ENCODE measurements around the gene DCTN3. TPM values are rescaled to one million over a fixed set of nuclear protein-coding genes. Genes with fewer than 3 reads are reported as not detected.

The DCTN3 gene
- total and polyA plus RNA-seq, 4 experiments from 2014 or later, result 57.8 to 144 (median 87.0) TPM

DNA sequence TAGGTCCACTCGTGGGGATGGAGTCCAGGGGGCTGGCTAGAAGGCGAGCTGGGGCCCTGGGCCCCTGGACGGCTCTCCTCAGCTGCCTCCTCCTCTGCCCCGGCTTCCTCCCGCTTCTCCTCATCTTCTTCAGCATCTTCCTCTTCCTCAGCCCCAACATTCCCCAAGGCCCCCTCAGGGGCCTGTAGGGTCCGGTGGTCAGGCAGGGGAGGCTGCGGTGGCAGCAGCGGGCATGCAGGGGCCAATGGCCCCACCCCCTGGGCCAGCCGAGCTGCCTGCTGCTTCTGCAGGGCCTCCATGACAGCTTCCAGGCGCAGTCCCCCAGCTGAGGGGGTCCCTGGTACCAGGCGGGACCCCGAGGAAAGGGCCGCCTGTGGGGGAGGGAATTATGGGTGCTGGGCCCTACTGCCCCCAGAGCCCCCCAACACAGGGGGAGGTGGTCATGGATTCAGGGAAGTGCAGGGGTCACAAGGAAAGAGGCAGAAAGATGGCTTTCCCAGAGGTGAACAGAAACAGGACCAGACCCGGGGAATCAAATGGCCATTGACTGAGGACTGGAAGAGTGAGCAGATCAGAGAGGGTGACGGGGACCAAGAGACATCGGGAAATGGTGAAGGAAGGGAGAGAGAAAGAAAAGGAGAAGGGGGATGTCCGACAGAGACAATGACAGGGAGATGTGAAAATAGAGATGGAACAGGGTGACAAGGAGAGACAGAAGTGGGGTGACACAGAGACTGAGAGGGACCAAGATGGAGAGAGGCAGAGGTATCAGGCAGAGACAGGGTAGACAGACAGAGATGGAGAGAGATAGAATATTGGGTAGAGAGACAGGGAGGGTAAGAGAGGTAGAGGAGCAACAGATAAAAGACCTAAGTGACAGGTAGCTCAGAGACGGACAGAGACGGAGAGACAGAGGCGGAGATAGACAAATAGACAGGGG is 7.7 kb upstream of the DCTN3 start:
- intact Hi-C loops (cut with micrococcal nuclease), result loop anchor here (1.0 kb wide), 1 partner anchor 8 kb away; the partner anchor contains the start of gene DCTN3
- Mint-ChIP-seq H3K4me1 (peaks cover 12 to 46% (median 20%) of the 10 kb centered on the region in 4 donors), H3K27ac (peak overlapping the region in 5 of 7 donors; percentile 6 to 90 (median 40)), H3K4me3 (peak overlapping the region; percentile 79 to 97 (median 86)), H3K9me3 (peaks cover 0 to 3% (median 0%) of the 10 kb centered on the region in 8 donors), H3K36me3 (no peaks in the 10 kb centered on the region), H3K27me3 (peaks cover 35 to 39% of the 10 kb centered on the region in 2 donors)
- Histone ChIP-seq H3K9me3 (ENCODE audit: control insufficient read depth in 1 of 2, low read length in 2 of 2) (no peaks in the 10 kb centered on the region), H3K36me3 (ENCODE audit: insufficient read depth, low read length) (no peaks in the 10 kb centered on the region), H3K27me3 (ENCODE audit: insufficient read depth, low read length) (peaks cover 56% of the 10 kb centered on the region), H3K27ac (ENCODE audit: low read depth, low read length) (no peak overlapping the region), H3K4me1 (ENCODE audit: insufficient read depth, low read length) (peaks cover 27% of the 10 kb centered on the region), H3K4me3 (ENCODE audit: low read length in 2 of 2) (peak overlapping the region in 1 of 2 donors; percentile 15)
- POLR2A ChIA-PET (ENCODE audit: partially characterized antibody), result interaction anchor here (1.1 to 1.7 kb wide), 2 partner anchors 8 to 15 kb away, joined by 3 to 15 read pairs; partner anchors contain the start of gene DCTN3
- CTCF ChIA-PET (ENCODE audit: partially characterized antibody), result interaction anchor here (1.3 to 10.5 kb wide), 4 partner anchors 10 to 24 kb away, joined by 4 to 235 read pairs (median 6); partner anchors contain the start of genes GALT, RPP25L and SIGMAR1
- DNase-seq, result no peak

GRCh38 chr9:34625186-34625486 is 4.8 kb upstream of the DCTN3 start:
- Mint-ChIP-seq H3K4me1 (peaks cover 17 to 48% (median 26%) of the 10 kb centered on the region in 4 donors), H3K27ac (peak overlapping the region in 1 of 7 donors; percentile 33), H3K36me3 (peaks cover 0 to 4% of the 10 kb centered on the region in 2 donors), H3K9me3 (peaks cover 0 to 3% (median 0%) of the 10 kb centered on the region in 8 donors), H3K4me3 (no peak overlapping the region), H3K27me3 (peaks cover 45 to 55% of the 10 kb centered on the region in 2 donors)
- Histone ChIP-seq H3K27me3 (ENCODE audit: insufficient read depth, low read length) (peaks cover 66% of the 10 kb centered on the region), H3K27ac (ENCODE audit: low read depth, low read length) (no peak overlapping the region), H3K4me3 (ENCODE audit: low read length in 2 of 2) (no peak overlapping the region), H3K9me3 (ENCODE audit: control insufficient read depth in 1 of 2, low read length in 2 of 2) (no peaks in the 10 kb centered on the region), H3K4me1 (ENCODE audit: insufficient read depth, low read length) (peaks cover 34% of the 10 kb centered on the region), H3K36me3 (ENCODE audit: insufficient read depth, low read length) (no peaks in the 10 kb centered on the region)
- no peak for DNase-seq
- ChIA-PET POLR2A (ENCODE audit: partially characterized antibody) (interaction anchor here (1.9 to 2.3 kb wide), 2 partner anchors 12 to 22 kb away, joined by 6 to 12 read pairs; partner anchors contain the start of genes GALT and SIGMAR1), CTCF (ENCODE audit: partially characterized antibody) (interaction anchor here (1.1 to 2.5 kb wide), 4 partner anchors 9 to 21 kb away, joined by 3 to 17 read pairs (median 4); no protein-coding TSS in a partner anchor)
- intact Hi-C loops (cut with micrococcal nuclease), result no loop called here

- intact Hi-C loops (cut with micrococcal nuclease), result no loop called here
- Mint-ChIP-seq H3K27me3 (peaks cover 45 to 55% of the 10 kb centered on the region in 2 donors), H3K4me1 (peaks cover 19 to 48% (median 29%) of the 10 kb centered on the region in 4 donors), H3K9me3 (peaks cover 0 to 3% (median 0%) of the 10 kb centered on the region in 8 donors), H3K27ac (no peak overlapping the region), H3K36me3 (peaks cover 0 to 8% of the 10 kb centered on the region in 2 donors), H3K4me3 (peak overlapping the region in 1 of 8 donors; percentile 46)
- POLR2A ChIA-PET (ENCODE audit: partially characterized antibody), result interaction anchor here (1.9 to 2.3 kb wide), 2 partner anchors 12 to 22 kb away, joined by 6 to 12 read pairs; partner anchors contain the start of genes GALT and SIGMAR1
- H3K9me3 ChIP-seq (ENCODE audit: control insufficient read depth in 1 of 2, low read length in 2 of 2), result no peaks in the 10 kb centered on the region
- H3K36me3 ChIP-seq (ENCODE audit: insufficient read depth, low read length), result no peaks in the 10 kb centered on the region
- no peak overlapping the region for H3K27ac ChIP-seq (ENCODE audit: low read depth, low read length)
- peaks cover 66% of the 10 kb centered on the region for H3K27me3 ChIP-seq (ENCODE audit: insufficient read depth, low read length)
- peaks cover 37% of the 10 kb centered on the region for H3K4me1 ChIP-seq (ENCODE audit: insufficient read depth, low read length)
- no peak overlapping the region for H3K4me3 ChIP-seq (ENCODE audit: low read length in 2 of 2)
- DNase-seq, result no peak
- CTCF ChIA-PET (ENCODE audit: partially characterized antibody), result interaction anchor here (1.1 to 2.5 kb wide), 4 partner anchors 9 to 21 kb away, joined by 3 to 17 read pairs (median 4); no protein-coding TSS in a partner anchor
Observed at GRCh38 chr9:34624475-34625185, 4.3 kb upstream of the DCTN3 start.

- intact Hi-C loops (cut with micrococcal nuclease), result no loop called here
- H3K4me3 ChIP-seq (ENCODE audit: low read length in 2 of 2), result no peak overlapping the region
- peaks cover 36% of the 10 kb centered on the region for H3K4me1 ChIP-seq (ENCODE audit: insufficient read depth, low read length)
- H3K27ac Mint-ChIP-seq, result peak overlapping the region in 3 of 7 donors; percentile 6 to 66 (median 38)
- peaks cover 0 to 3% (median 0%) of the 10 kb centered on the region in 8 donors for H3K9me3 Mint-ChIP-seq
- peaks cover 24 to 48% (median 34%) of the 10 kb centered on the region in 4 donors for H3K4me1 Mint-ChIP-seq
- no peaks in the 10 kb centered on the region for H3K36me3 ChIP-seq (ENCODE audit: insufficient read depth, low read length)
- no peak for DNase-seq
- H3K9me3 ChIP-seq (ENCODE audit: control insufficient read depth in 1 of 2, low read length in 2 of 2), result no peaks in the 10 kb centered on the region
- ChIA-PET CTCF (ENCODE audit: partially characterized antibody) (interaction anchor here (2.3 kb wide), 1 partner anchor 11 kb away, joined by 20 read pairs; no protein-coding TSS in a partner anchor), POLR2A (ENCODE audit: partially characterized antibody) (interaction anchor here (0.8 to 1.5 kb wide), 3 partner anchors 10 to 42 kb away, joined by 3 to 10 read pairs (median 4); partner anchors contain the start of gene SIGMAR1)
- H3K27me3 ChIP-seq (ENCODE audit: insufficient read depth, low read length), result peaks cover 59% of the 10 kb centered on the region
- H3K27ac ChIP-seq (ENCODE audit: low read depth, low read length), result no peak overlapping the region
- H3K4me3 Mint-ChIP-seq, result peak overlapping the region in 4 of 8 donors; percentile 31 to 65 (median 48)
- peaks cover 41 to 50% of the 10 kb centered on the region in 2 donors for H3K27me3 Mint-ChIP-seq
- peaks cover 0 to 10% of the 10 kb centered on the region in 2 donors for H3K36me3 Mint-ChIP-seq
Observed at GRCh38 chr9:34623374-34624235, 3.3 kb upstream of the DCTN3 start.

DNA sequence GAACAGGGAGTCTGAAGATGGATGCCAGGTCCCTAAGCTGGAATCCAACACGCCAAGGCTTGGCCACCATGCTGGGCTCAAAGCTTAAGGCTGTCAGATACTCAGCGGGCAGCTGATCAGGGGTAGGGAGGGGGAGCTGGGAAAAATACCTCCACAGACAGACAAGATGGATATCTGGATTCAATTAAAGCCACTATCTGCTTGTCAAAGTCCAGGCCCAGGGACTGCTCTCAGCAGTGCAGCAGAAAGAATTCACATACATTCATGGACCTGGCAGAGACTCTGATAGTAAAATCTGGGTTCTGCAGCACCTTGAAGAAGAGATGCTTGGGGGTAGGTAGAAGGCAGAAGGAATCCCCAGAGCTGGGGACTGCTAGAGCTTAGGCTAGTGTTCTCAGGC is 5.2 kb downstream of the DCTN3 start:
- no peak overlapping the region for H3K4me3 ChIP-seq (ENCODE audit: low read length in 2 of 2)
- H3K9me3 ChIP-seq (ENCODE audit: control insufficient read depth in 1 of 2, low read length in 2 of 2), result no peaks in the 10 kb centered on the region
- intact Hi-C loops (cut with micrococcal nuclease), result no loop called here
- Mint-ChIP-seq H3K27ac (no peak overlapping the region), H3K27me3 (no peaks in the 10 kb centered on the region), H3K4me1 (peaks cover 17 to 45% (median 36%) of the 10 kb centered on the region in 4 donors), H3K36me3 (peaks cover 20 to 54% of the 10 kb centered on the region in 2 donors), H3K4me3 (no peak overlapping the region), H3K9me3 (no peaks in the 10 kb centered on the region)
- H3K27me3 ChIP-seq (ENCODE audit: insufficient read depth, low read length), result no peaks in the 10 kb centered on the region
- CTCF ChIA-PET (ENCODE audit: partially characterized antibody), result interaction anchor here (0.7 to 8.4 kb wide), 8 partner anchors 10 to 87 kb away, joined by 3 to 235 read pairs (median 4); partner anchors contain the start of genes ARID3C and SIGMAR1
- peaks cover 34% of the 10 kb centered on the region for H3K36me3 ChIP-seq (ENCODE audit: insufficient read depth, low read length)
- POLR2A ChIA-PET (ENCODE audit: partially characterized antibody), result interaction anchor here (1.1 to 1.3 kb wide), 2 partner anchors 19 to 31 kb away, joined by 3 to 6 read pairs; partner anchors contain the start of gene GALT
- H3K4me1 ChIP-seq (ENCODE audit: insufficient read depth, low read length), result peaks cover 28% of the 10 kb centered on the region
- no peak overlapping the region for H3K27ac ChIP-seq (ENCODE audit: low read depth, low read length)
- DNase-seq, result no peak
